ENCODE results near the gene OSGEP.

The OSGEP gene

DNA sequence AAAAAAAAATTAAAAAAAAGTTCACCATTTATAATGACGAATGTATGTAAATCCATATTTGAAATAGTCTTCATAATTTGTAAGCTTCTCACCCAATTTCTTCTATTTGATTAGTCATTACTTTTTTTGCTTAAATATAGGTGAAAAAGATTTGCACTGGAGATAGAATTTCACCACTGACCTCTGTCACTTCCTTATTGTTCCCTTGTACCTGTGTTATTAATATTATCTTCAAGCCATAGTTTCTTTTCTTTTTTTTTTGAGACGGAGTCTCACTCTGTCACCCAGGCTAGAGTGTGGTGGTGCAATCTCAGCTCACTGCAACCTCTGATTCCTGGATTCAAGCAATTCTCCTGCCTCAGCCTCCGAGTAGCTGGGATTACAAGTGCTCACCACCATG lies 57.1 kb downstream of the OSGEP start:
- DNase-seq (ENCODE audit: low read depth, low spot score): no peak

All from iPS DF 19.7 (cell line).